ENCODE measurements around the gene LIME1. TPM values are rescaled to one million over a fixed set of nuclear protein-coding genes. Genes with fewer than 3 reads are reported as not detected.

LIME1 gene
- total and polyA plus RNA-seq, 10 of the 15 experiments (the other 5 are each of a cell fraction or from before 2014, with no cell fraction given), result 0.35 to 154 (median 49.9) TPM

DNA sequence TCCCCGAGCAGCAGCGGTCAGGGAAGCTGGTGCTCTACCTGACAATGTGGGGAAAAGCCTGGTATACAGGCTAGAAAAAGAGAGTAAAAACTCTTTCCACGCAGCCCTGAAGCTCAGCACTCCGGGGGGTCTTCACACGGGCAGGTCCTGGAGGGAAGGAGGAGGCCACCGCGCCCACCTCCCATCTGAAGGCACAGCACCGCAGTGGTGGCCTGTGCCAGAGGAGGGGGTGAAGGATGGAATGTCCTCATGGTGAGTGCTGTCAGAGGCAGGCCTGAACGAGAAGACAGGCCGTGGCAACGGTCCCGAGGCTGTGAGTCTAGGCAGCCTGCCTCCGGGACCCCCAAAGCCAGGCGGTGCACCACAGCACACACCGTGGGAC is 9.0 kb downstream of the LIME1 start:
- ChIA-PET RAD21 (ENCODE audit: unreplicated experiment) (no interaction called here), POLR2A (no interaction called here), SMC1A (ENCODE audit: uncharacterized antibody, unreplicated experiment) (no interaction called here), CTCF (interaction anchor here (0.6 kb wide), 1 partner anchor 13 kb away, joined by 3 read pairs; no protein-coding TSS in a partner anchor)
- Histone ChIP-seq H3K9me3 (replicated peaks; ENCODE audit: control insufficient read depth, insufficient read depth, low read length) (no peaks in the 10 kb centered on the region), H3K9ac (ENCODE audit: control insufficient read depth, insufficient read depth, low read length) (no peak overlapping the region), H3K4me1 (ENCODE audit: control insufficient read depth, insufficient read depth, low read length) (peaks cover 8% of the 10 kb centered on the region; the same call in 1 of the 2 replicates), H3K27me3 (replicated peaks in 1 of 2; ENCODE audit: control insufficient read depth in 2 of 2, insufficient read depth in 2 of 2, low read length in 1 of 2) (no peaks in the 10 kb centered on the region), H3K36me3 (ENCODE audit: control insufficient read depth in 2 of 2, insufficient read depth in 2 of 2, low read length in 1 of 2) (peaks cover 0 to 4% of the 10 kb centered on the region in 2 experiments; a peak in 2 of 4 replicates), H2AFZ (ENCODE audit: control insufficient read depth, low read depth, low read length) (no peak overlapping the region), H3K79me2 (ENCODE audit: control insufficient read depth, insufficient read depth, low read length) (peaks cover 5% of the 10 kb centered on the region), H3K4me3 (no peak overlapping the region), H3K4me2 (ENCODE audit: control insufficient read depth, insufficient read depth) (no peak overlapping the region), H3K27ac (ENCODE audit: control insufficient read depth, insufficient read depth) (no peak overlapping the region), H4K20me1 (ENCODE audit: control insufficient read depth, insufficient read depth) (no peaks in the 10 kb centered on the region)
- in situ Hi-C loops (cut with MboI) (no loop called here), intact Hi-C loops (cut with micrococcal nuclease; ENCODE audit: unreplicated experiment) (no loop called here)
- TF ChIP-seq TBL1XR1 (IDR thresholded peaks at IDR 0.05; ENCODE audit: low read depth, low read length), result no peak
- TF ChIP-seq TCF7 (IDR thresholded peaks at IDR 0.05; ENCODE audit: borderline replicate concordance), result no peak
- no peak for TF ChIP-seq BRCA1 (IDR thresholded peaks at IDR 0.05; ENCODE audit: low read depth, low read length)
- TF ChIP-seq NFXL1 (IDR thresholded peaks at IDR 0.05; ENCODE audit: borderline replicate concordance), result no peak
- no peak for TF ChIP-seq PML (IDR thresholded peaks at IDR 0.05; ENCODE audit: low read length)
- TF ChIP-seq, protein P1, sequence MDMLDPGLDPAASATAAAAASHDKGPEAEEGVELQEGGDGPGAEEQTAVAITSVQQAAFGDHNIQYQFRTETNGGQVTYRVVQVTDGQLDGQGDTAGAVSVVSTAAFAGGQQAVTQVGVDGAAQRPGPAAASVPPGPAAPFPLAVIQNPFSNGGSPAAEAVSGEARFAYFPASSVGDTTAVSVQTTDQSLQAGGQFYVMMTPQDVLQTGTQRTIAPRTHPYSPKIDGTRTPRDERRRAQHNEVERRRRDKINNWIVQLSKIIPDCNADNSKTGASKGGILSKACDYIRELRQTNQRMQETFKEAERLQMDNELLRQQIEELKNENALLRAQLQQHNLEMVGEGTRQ (IDR thresholded peaks at IDR 0.05; ENCODE audit: borderline replicate concordance, low read depth, low read length), result no peak
- TF ChIP-seq CTCF (IDR thresholded peaks at IDR 0.05 in 2 of 3, conservative IDR thresholded peaks at IDR 0.05 in 1 of 3; ENCODE audit: control insufficient read depth in 2 of 3, extremely low read depth in 1 of 3, insufficient read depth in 1 of 3, low read depth in 3 of 3, low read length in 3 of 3), result no peak
- no peak for TF ChIP-seq SPI1 (IDR thresholded peaks at IDR 0.05; ENCODE audit: borderline replicate concordance, insufficient read depth, low read depth, low read length)
- TF ChIP-seq WRNIP1 (IDR thresholded peaks at IDR 0.05; ENCODE audit: borderline replicate concordance, low read depth, low read length), result no peak
- no peak for TF ChIP-seq HCFC1 (IDR thresholded peaks at IDR 0.05; ENCODE audit: low read length)
- no peak for TF ChIP-seq NR2F1 (conservative IDR thresholded peaks at IDR 0.05)
- DNase-seq (ENCODE audit: low read depth, low spot score) (no peak), FAIRE-seq (no peak), ATAC-seq (no peak)
- 79% methylated on average over 15 of the region's 15 CpGs for WGBS (ENCODE audit: insufficient coverage, insufficient replicate concordance, low lambda C conversion rate, missing lambda C conversion rate)
- BruUV-seq (replicated peaks), result no TSS peak

Data from GM12878 (cell line).